Fibroblast of lung (primary cell): ENCODE results near the gene NLGN1. TPM values are rescaled to one million over a fixed set of nuclear protein-coding genes. Genes with fewer than 3 reads are reported as not detected.

Experiments used
- DNase-seq, 2 donors: peaks; one replicate each; pipeline versions ENCODE4 v3.0.0 to v3.0.0-alpha.2; 2010; ENCODE audit warnings: low read depth in 2 of 2
- H2AFZ ChIP-seq: 2 replicates; pipeline ENCODE4 v1.5.1; 2012; ENCODE audit warnings: low read length, control low read depth, inconsistent platforms
- H3K27ac ChIP-seq: 2 replicates; pipeline ENCODE4 v1.5.1; 2011; ENCODE audit warnings: low read length, control low read depth; ENCODE audit not compliant: insufficient read depth
- H3K27me3 ChIP-seq: 2 replicates; pipeline ENCODE4 v1.5.1; 2011; ENCODE audit warnings: mild to moderate bottlenecking, low read length; ENCODE audit not compliant: control insufficient read depth, insufficient read depth
- H3K36me3 ChIP-seq: 2 replicates; pipeline ENCODE4 v1.5.1; 2011; ENCODE audit warnings: low read length; ENCODE audit not compliant: control insufficient read depth, insufficient read depth
- H3K4me1 ChIP-seq: 2 replicates; pipeline ENCODE4 v1.5.1; 2011; ENCODE audit warnings: low read length; ENCODE audit not compliant: control insufficient read depth, insufficient read depth; ENCODE audit errors: extremely low read depth
- H3K4me2 ChIP-seq: 2 replicates; pipeline ENCODE4 v1.5.1; 2011; ENCODE audit warnings: low read length, control low read depth; ENCODE audit not compliant: insufficient read depth; ENCODE audit errors: extremely low read depth
- H3K4me3 ChIP-seq, 4 experiments: fragments of 200-600 bp in 1 of 4; sonication (generic) in 1 of 4; replicated peaks in 1 of 4; 2 replicates each; pipeline ENCODE4 v1.5.1; 2011 to 2016; ENCODE audit warnings: low read length in 4 of 4, low read depth in 3 of 4, mild to moderate bottlenecking in 3 of 4, control low read depth in 2 of 4, inconsistent platforms in 1 of 4, mixed read lengths in 1 of 4; ENCODE audit not compliant: insufficient read depth in 1 of 4; ENCODE audit errors: control extremely low read depth in 1 of 4
- H3K79me2 ChIP-seq: 2 replicates; pipeline ENCODE4 v1.5.1; 2012; ENCODE audit warnings: mild to moderate bottlenecking, low read length, inconsistent platforms; ENCODE audit not compliant: control insufficient read depth, insufficient read depth
- H3K9ac ChIP-seq: 2 replicates; pipeline ENCODE4 v1.5.1; 2011; ENCODE audit warnings: mild to moderate bottlenecking, low read length, control low read depth; ENCODE audit not compliant: insufficient read depth
- H3K9me3 ChIP-seq: 2 replicates; pipeline ENCODE4 v1.5.1; 2012; ENCODE audit warnings: low read depth, low read length; ENCODE audit not compliant: control insufficient read depth, insufficient read depth
- H4K20me1 ChIP-seq: 2 replicates; pipeline ENCODE4 v1.5.1; 2011; ENCODE audit warnings: low read length; ENCODE audit not compliant: control insufficient read depth, insufficient read depth; ENCODE audit errors: extremely low read depth
- CTCF ChIP-seq, 2 donors: IDR thresholded peaks in 1 of 2; conservative IDR thresholded peaks in 1 of 2; 1 replicate in 1 of 2; 2 replicates in 1 of 2; pipeline ENCODE4 v1.5.1; 2011 to 2012; ENCODE audit warnings: low read length in 2 of 2, control low read depth in 1 of 2, inconsistent platforms in 1 of 2, low read depth in 1 of 2, mild to moderate bottlenecking in 1 of 2
- EZH2 ChIP-seq: IDR thresholded peaks from 2 replicates; pipeline ENCODE4 v1.5.1; 2012; ENCODE audit warnings: low read length, control low read depth, mild to moderate bottlenecking; ENCODE audit errors: missing control alignments
- polyA plus RNA-seq, 2 donors: library from polyadenylated mRNA; depleted of rRNA in 1 of 2; stranded (reverse) in 1 of 2; unstranded in 1 of 2; fragments of >200 nt; gene quantifications; 2 replicates each; pipeline ENCODE4 v1.2.1, GENCODE V29; 2011 to 2012; ENCODE audit warnings: missing spikeins in 1 of 2
- total RNA-seq: library from RNA; depleted of rRNA; stranded (reverse); fragments of >200 nt; gene quantifications from 2 replicates; pipeline ENCODE4 v1.2.1, GENCODE V29; 2014

Gene NLGN1
- total and polyA plus RNA-seq, 2 donors (not counting 1 experiment from before 2014, with no cell fraction given), result 0.61 to 2.1 TPM

GRCh38 chr3:173743516-173743915 lies 346.0 kb downstream of the NLGN1 start:
- Histone ChIP-seq H3K4me3 (no peak overlapping the region), H3K79me2 (no peaks in the 10 kb centered on the region), H3K27ac (no peak overlapping the region), H3K4me1 (no peaks in the 10 kb centered on the region), H3K27me3 (no peaks in the 10 kb centered on the region), H3K4me2 (no peak overlapping the region), H2AFZ (no peak overlapping the region), H3K9ac (no peak overlapping the region), H3K9me3 (no peaks in the 10 kb centered on the region), H3K36me3 (no peaks in the 10 kb centered on the region), H4K20me1 (no peaks in the 10 kb centered on the region)
- DNase-seq, result no peak
- TF ChIP-seq CTCF (conservative IDR thresholded peaks at IDR 0.05 in 1 of 2, IDR thresholded peaks at IDR 0.05 in 1 of 2; ENCODE audit: low read depth in 1 of 2, low read length in 2 of 2) (no peak), EZH2 (no peak)

- Histone ChIP-seq H2AFZ (no peak overlapping the region), H3K9ac (no peak overlapping the region), H3K27me3 (no peaks in the 10 kb centered on the region), H3K79me2 (no peaks in the 10 kb centered on the region), H3K4me2 (no peak overlapping the region), H3K4me3 (no peak overlapping the region), H3K9me3 (no peaks in the 10 kb centered on the region), H3K27ac (no peak overlapping the region), H4K20me1 (no peaks in the 10 kb centered on the region), H3K4me1 (no peaks in the 10 kb centered on the region), H3K36me3 (no peaks in the 10 kb centered on the region)
- TF ChIP-seq EZH2 (no peak), CTCF (conservative IDR thresholded peaks at IDR 0.05 in 1 of 2, IDR thresholded peaks at IDR 0.05 in 1 of 2; ENCODE audit: low read depth in 1 of 2, low read length in 2 of 2) (no peak)
- DNase-seq, result no peak
These were observed 346.9 kb downstream of the NLGN1 start for GRCh38 chr3:173744479-173744878.

- no peak overlapping the region for H3K4me3 ChIP-seq
- no peak for DNase-seq
- no peaks in the 10 kb centered on the region for H3K9me3 ChIP-seq
- no peaks in the 10 kb centered on the region for H3K79me2 ChIP-seq
- no peaks in the 10 kb centered on the region for H3K36me3 ChIP-seq
- no peaks in the 10 kb centered on the region for H3K27me3 ChIP-seq
- H3K27ac ChIP-seq, result no peak overlapping the region
- H3K4me1 ChIP-seq, result no peaks in the 10 kb centered on the region
- TF ChIP-seq CTCF (conservative IDR thresholded peaks at IDR 0.05 in 1 of 2, IDR thresholded peaks at IDR 0.05 in 1 of 2; ENCODE audit: low read depth in 1 of 2, low read length in 2 of 2), result no peak
- TF ChIP-seq EZH2, result no peak
- no peak overlapping the region for H2AFZ ChIP-seq
- no peak overlapping the region for H3K4me2 ChIP-seq
- no peaks in the 10 kb centered on the region for H4K20me1 ChIP-seq
- H3K9ac ChIP-seq, result no peak overlapping the region
These were observed 347.4 kb downstream of the NLGN1 start for GRCh38 chr3:173744895-173745294.
